ENCODE measurements around the gene SDF2. TPM values are rescaled to one million over a fixed set of nuclear protein-coding genes. Genes with fewer than 3 reads are reported as not detected.
A peak's percentile ranks its signal among the peaks of the same experiment; 100 is the strongest.

The SDF2 gene
- polyA plus RNA-seq, 3 donors = 76.3 to 87.5 (median 79.7) TPM

- peak; percentile 92 for DNase-seq
Observed at GRCh38 chr17:28598799-28599310, 62.9 kb downstream of the SDF2 start, which contains the start of gene SPAG5. Gene SPAG5, minus strand, starts transcription at chr17:28599025. Its CDS starts 79 bp downstream, at chr17:28598946.

GRCh38 chr17:28598389-28598788 lies 63.3 kb downstream of the SDF2 start:
- no peak for DNase-seq

Other genes starting within 250 kb of the SDF2 start
- gene SLC13A2, start 188.3 kb downstream of the SDF2 start, polyA plus RNA-seq (ENCODE audit: insufficient read length in 3 of 3) = 10 to 100 TPM; 13.0 to 18.8 (median 16.9) TPM
- under 1 TPM; 0.47 to 0.69 (median 0.57) TPM for gene FOXN1, start 155.6 kb downstream of the SDF2 start, polyA plus RNA-seq (ENCODE audit: insufficient read length in 3 of 3)
- 10 to 100 TPM; 60.8 to 78.8 (median 70.3) TPM for gene UNC119, start 109.3 kb downstream of the SDF2 start, polyA plus RNA-seq (ENCODE audit: insufficient read length in 3 of 3)
- gene PIGS, start 90.4 kb downstream of the SDF2 start, polyA plus RNA-seq (ENCODE audit: insufficient read length in 3 of 3) = 100 to 1,000 TPM in 2 of 3 donors, 10 to 100 TPM in 1; 95.6 to 111 (median 107) TPM
- gene ALDOC, start 85.0 kb downstream of the SDF2 start, polyA plus RNA-seq (ENCODE audit: insufficient read length in 3 of 3) = 10 to 100 TPM; 29.6 to 31.2 (median 30.1) TPM
- gene SPAG5, start 62.9 kb downstream of the SDF2 start, polyA plus RNA-seq (ENCODE audit: insufficient read length in 3 of 3) = 10 to 100 TPM; 61.9 to 65.9 (median 63.4) TPM
- gene RSKR, start 47.7 kb downstream of the SDF2 start, polyA plus RNA-seq (ENCODE audit: insufficient read length in 3 of 3) = 10 to 100 TPM; 10.6 to 31.7 (median 29.3) TPM
- gene BLTP2, start 16.7 kb downstream of the SDF2 start, polyA plus RNA-seq (ENCODE audit: insufficient read length in 3 of 3) = 100 to 1,000 TPM in 1 of 3 donors, 10 to 100 TPM in 2; 86.0 to 106 (median 99.9) TPM
- gene SUPT6H, start 299 bp upstream of the SDF2 start, polyA plus RNA-seq (ENCODE audit: insufficient read length in 3 of 3) = 10 to 100 TPM; 68.0 to 81.6 (median 80.7) TPM
- gene PROCA1, start 50.0 kb upstream of the SDF2 start, polyA plus RNA-seq (ENCODE audit: insufficient read length in 3 of 3) = 10 to 100 TPM in 2 of 3 donors, 1 to 10 TPM in 1; 4.3 to 11.2 (median 10.3) TPM
- gene RAB34, start 56.0 kb upstream of the SDF2 start, polyA plus RNA-seq (ENCODE audit: insufficient read length in 3 of 3) = 100 to 1,000 TPM; 155 to 193 (median 178) TPM
- 100 to 1,000 TPM; 804 to 896 (median 874) TPM for gene RPL23A, start 58.1 kb upstream of the SDF2 start, polyA plus RNA-seq (ENCODE audit: insufficient read length in 3 of 3)
- gene TLCD1, start 64.3 kb upstream of the SDF2 start, polyA plus RNA-seq (ENCODE audit: insufficient read length in 3 of 3) = 10 to 100 TPM; 16.6 to 19.8 (median 18.5) TPM
- gene NEK8, start 66.9 kb upstream of the SDF2 start, polyA plus RNA-seq (ENCODE audit: insufficient read length in 3 of 3) = 10 to 100 TPM in 2 of 3 donors, 1 to 10 TPM in 1; 7.1 to 13.8 (median 12.4) TPM
- 100 to 1,000 TPM; 133 to 163 (median 136) TPM for gene TRAF4, start 82.1 kb upstream of the SDF2 start, polyA plus RNA-seq (ENCODE audit: insufficient read length in 3 of 3)
- gene FAM222B, start 180.9 kb upstream of the SDF2 start, polyA plus RNA-seq (ENCODE audit: insufficient read length in 3 of 3) = 10 to 100 TPM; 21.8 to 23.6 (median 22.8) TPM
- gene ERAL1, start 193.1 kb upstream of the SDF2 start, polyA plus RNA-seq (ENCODE audit: insufficient read length in 3 of 3) = 10 to 100 TPM; 69.8 to 74.2 (median 74.1) TPM
- gene FLOT2, start 235.8 kb upstream of the SDF2 start, polyA plus RNA-seq (ENCODE audit: insufficient read length in 3 of 3) = 100 to 1,000 TPM in 1 of 3 donors, 10 to 100 TPM in 2; 93.4 to 108 (median 95.7) TPM
- gene DHRS13, start 241.2 kb upstream of the SDF2 start, polyA plus RNA-seq (ENCODE audit: insufficient read length in 3 of 3) = 10 to 100 TPM; 16.0 to 18.7 (median 17.5) TPM

All from renal pelvis (tissue), 4 donors.